GM12878 (cell line): ENCODE data around the gene WDR38. TPM values are rescaled to one million over a fixed set of nuclear protein-coding genes. Genes with fewer than 3 reads are reported as not detected.

Experiments used
- ATAC-seq: fragments of 200-7000 bp; cut with Tn5 transposase; 3 replicates; pipeline ENCODE4 v1.9.1; 2020; ENCODE audit warnings: mild to moderate bottlenecking, moderate library complexity
- BruUV-seq: library from RNA; stranded (reverse); fragments of 400-500 nt; replicated peaks from 2 replicates; lab custom pipeline; 2021; lab: Mats Ljungman, UMichigan
- CTCF ChIA-PET: fragments of 300-600 bp; sonication (Branson Sonifier 250); formaldehyde crosslinking; extraction: SDS; loops from one replicate; lab custom pipeline; 2021; ENCODE audit warnings: inconsistent platforms; lab: Yijun Ruan, JAX
- POLR2A ChIA-PET: fragments of 350-600 bp; formaldehyde crosslinking; extraction: SDS; loops from one replicate; lab custom pipeline; 2021; ENCODE audit warnings: inconsistent platforms; lab: Charles Lee
- RAD21 ChIA-PET: fragments of 300-600 bp; sonication (Branson Sonifier 250); formaldehyde crosslinking; loops from one replicate; lab custom pipeline; 2023; ENCODE audit warnings: antibody characterized with exemption; ENCODE audit not compliant: unreplicated experiment; lab: Charles Lee
- SMC1A ChIA-PET: fragments of 300-600 bp; sonication (Branson Sonifier 250); formaldehyde crosslinking; loops from one replicate; lab custom pipeline; 2023; ENCODE audit not compliant: unreplicated experiment, uncharacterized antibody; lab: Charles Lee
- DNase-seq: peaks from one replicate; pipeline ENCODE4 v3.0.0-alpha.2; 2011; ENCODE audit warnings: low read depth, low spot score
- FAIRE-seq: peaks from 3 replicates; lab custom pipeline; 2011; peaks lifted over from hg19 to GRCh38; lab: Jason Lieb, UNC
- H2AFZ ChIP-seq: 2 replicates; pipeline ENCODE4 v1.6.0; 2011; ENCODE audit warnings: low read depth, low read length, control low read depth; ENCODE audit not compliant: control insufficient read depth
- H3K27ac ChIP-seq: 2 replicates; pipeline ENCODE4 v1.5.1; 2011; ENCODE audit warnings: control low read depth; ENCODE audit not compliant: control insufficient read depth, insufficient read depth
- H3K27me3 ChIP-seq, 2 experiments: replicated peaks in 1 of 2; 2 replicates each; pipeline versions ENCODE4 v1.6.0 to v1.6.1; 2011; ENCODE audit warnings: low read length in 1 of 2; ENCODE audit not compliant: control insufficient read depth in 2 of 2, insufficient read depth in 2 of 2
- H3K36me3 ChIP-seq, 2 experiments: 2 replicates each; pipeline ENCODE4 v1.5.1; 2011; ENCODE audit warnings: low read length in 1 of 2; ENCODE audit not compliant: control insufficient read depth in 2 of 2, insufficient read depth in 2 of 2
- H3K4me1 ChIP-seq: 2 replicates; pipeline ENCODE4 v1.6.1; 2011; ENCODE audit warnings: mild to moderate bottlenecking, low read length, moderate library complexity, mixed read lengths; ENCODE audit not compliant: control insufficient read depth, insufficient read depth
- H3K4me2 ChIP-seq: 2 replicates; pipeline ENCODE4 v1.6.0; 2011; ENCODE audit warnings: control low read depth; ENCODE audit not compliant: control insufficient read depth, insufficient read depth
- H3K4me3 ChIP-seq: fragments of 200-600 bp; sonication (generic); 2 replicates; pipeline ENCODE4 v1.5.1; 2016
- H3K79me2 ChIP-seq: 2 replicates; pipeline ENCODE4 v1.6.0; 2011; ENCODE audit warnings: low read length; ENCODE audit not compliant: control insufficient read depth, insufficient read depth
- H3K9ac ChIP-seq: 2 replicates; pipeline ENCODE4 v1.8.0; 2011; ENCODE audit warnings: low read length, control low read depth, mixed read lengths; ENCODE audit not compliant: control insufficient read depth, insufficient read depth
- H3K9me3 ChIP-seq: replicated peaks from 3 replicates; pipeline ENCODE4 v1.5.1; 2011; ENCODE audit warnings: mild to moderate bottlenecking, low read length; ENCODE audit not compliant: control insufficient read depth, insufficient read depth
- H4K20me1 ChIP-seq: 2 replicates; pipeline ENCODE4 v1.6.0; 2011; ENCODE audit not compliant: control insufficient read depth, insufficient read depth
- BCL3 ChIP-seq: IDR thresholded peaks from 2 replicates; pipeline ENCODE4 v1.6.1; 2011; ENCODE audit warnings: borderline replicate concordance, low read depth, mild to moderate bottlenecking, moderate library complexity, low read length; ENCODE audit not compliant: insufficient read depth, poor library complexity, severe bottlenecking
- MTA3 ChIP-seq: IDR thresholded peaks from 2 replicates; pipeline ENCODE4 v1.6.1; 2012; ENCODE audit warnings: low read length, inconsistent platforms, borderline replicate concordance
- POLR2A ChIP-seq: IDR thresholded peaks from 2 replicates; pipeline ENCODE4 v1.6.1; 2011; ENCODE audit warnings: low read depth, mild to moderate bottlenecking, low read length
- SREBF1 ChIP-seq: IDR thresholded peaks from 2 replicates; pipeline ENCODE4 v1.6.1; 2012; ENCODE audit warnings: mild to moderate bottlenecking, low read length
- TAF1 ChIP-seq: IDR thresholded peaks from 2 replicates; pipeline ENCODE4 v1.6.1; 2011; ENCODE audit warnings: mild to moderate bottlenecking, low read depth, low read length, borderline replicate concordance
- ZNF217 ChIP-seq: fragments of 450-650 bp; IDR thresholded peaks from 2 replicates; pipeline ENCODE4 v1.6.1; 2017; ENCODE audit warnings: antibody characterized with exemption, mild to moderate bottlenecking
- WGBS: methylation state at CpG from one replicate; pipeline ENCODE4 v1.1.6; 2016; ENCODE audit warnings: low lambda C conversion rate; ENCODE audit not compliant: insufficient replicate concordance, insufficient coverage; ENCODE audit errors: missing lambda C conversion rate; 5-methylcytosine and 5-hydroxymethylcytosine counted together
- in situ Hi-C: fragments of 300-500 bp; cut with MboI; formaldehyde crosslinking; loops from 9 replicates; pipeline ENCODE4 v1.14.3; 2018; ENCODE audit warnings: mixed read lengths
- intact Hi-C: fragments of 100-400 bp; cut with micrococcal nuclease; formaldehyde crosslinking; loops from one replicate; pipeline ENCODE4 v1.14.2; 2022; ENCODE audit not compliant: unreplicated experiment
- polyA plus RNA-seq, 11 experiments: library from polyadenylated mRNA; depleted of rRNA in 4 of 11; unstranded in 6 of 11; stranded (reverse) in 5 of 11; fragments of >200 nt; fragmentation: Nextera tagmentation in 4 of 11; fragmentation: Illumina TruSeq in 1 of 11; extraction: Ambion mirVana in 4 of 11; extraction: Trizol in 1 of 11; gene quantifications; 1 replicate in 1 of 11; 2 replicates in 10 of 11; pipeline versions ENCODE4 v1.2.1 to v1.2.3, GENCODE V29; 2011 to 2016; ENCODE audit warnings: inconsistent platforms in 2 of 11, missing spikeins in 2 of 11, low read depth in 1 of 11
- total RNA-seq, 4 experiments: library from RNA; depleted of rRNA in 3 of 4; stranded (reverse); fragments of >200 nt in 3 of 4; fragmentation: Illumina TruSeq in 1 of 4; extraction: Trizol in 1 of 4; gene quantifications; 2 replicates each; pipeline versions ENCODE4 v1.2.1 to v1.2.3, GENCODE V29; 2013 to 2021

Gene WDR38
- total and polyA plus RNA-seq, 10 of the 15 experiments (the other 5 are each of a cell fraction or from before 2014, with no cell fraction given), result not detected

GRCh38 chr9:124852121-124852828, 985 bp upstream of the WDR38 start:
- Histone ChIP-seq H3K27me3 (no peaks in the 10 kb centered on the region), H3K4me1 (peaks cover 5% of the 10 kb centered on the region), H4K20me1 (no peaks in the 10 kb centered on the region), H3K9ac (no peak overlapping the region), H3K36me3 (peaks cover 4 to 8% of the 10 kb centered on the region in 2 experiments; a peak in 3 of 4 replicates), H2AFZ (peak overlapping the region; percentile 94), H3K9me3 (no peaks in the 10 kb centered on the region), H3K4me2 (peak overlapping the region; percentile 98), H3K27ac (no peak overlapping the region), H3K4me3 (peak overlapping the region; percentile 51; the same call in 1 of the 2 replicates), H3K79me2 (no peaks in the 10 kb centered on the region; the same call in 1 of the 2 replicates)
- DNase-seq, result no peak
- no peak for ATAC-seq
- 72% methylated on average over 13 of the region's 13 CpGs for WGBS
- FAIRE-seq, result no peak
- POLR2A ChIA-PET, result interaction anchor here (0.8 to 2.2 kb wide), 7 partner anchors 18 to 84 kb away, joined by 3 to 8 read pairs (median 4); partner anchors contain the start of gene OLFML2A
- TF ChIP-seq ZNF217 (no peak), SREBF1 (no peak), POLR2A (no peak), TAF1 (no peak), BCL3 (no peak), MTA3 (no peak)
- CTCF ChIA-PET, result interaction anchor here (0.6 to 26.5 kb wide), 36 partner anchors 8 to 442 kb away, joined by 3 to 575 read pairs (median 4); partner anchors contain the start of genes ARPC5L, NR6A1, OLFML2A and RPL35
- intact Hi-C loops (loop anchor here (2.0 to 5.0 kb wide), 2 partner anchors 139 to 235 kb away; no protein-coding TSS in a partner anchor), in situ Hi-C loops (loop anchor here (5.0 to 25.0 kb wide), 2 partner anchors 80 to 1940 kb away; partner anchors contain the start of genes NR6A1, RC3H2 and ZBTB6)
- no TSS peak for BruUV-seq
- RAD21 ChIA-PET, result interaction anchor here (0.7 to 9.5 kb wide), 19 partner anchors 9 to 294 kb away, joined by 3 to 180 read pairs (median 7); partner anchors contain the start of genes ARPC5L, NR6A1, OLFML2A and RPL35
- SMC1A ChIA-PET, result interaction anchor here (0.8 to 12.1 kb wide), 18 partner anchors 10 to 234 kb away, joined by 3 to 233 read pairs (median 4); partner anchors contain the start of genes ARPC5L, NR6A1, OLFML2A and RPL35
